NCI-H524 treated with DMSO at 0.1 percent for 48 hours (cell line): ENCODE results near the gene KPNA4.
"Not testable (repeated sequence)": the region's sequence is repeated elsewhere in the genome, so short reads cannot be mapped to it uniquely, and the experiment has no call there.

Experiments used
- DNase-seq: peaks from one replicate; lab custom pipeline; 2025; lab: John Stamatoyannopoulos, UW

KPNA4 gene

GRCh38 chr3:160490166-160490565 lies 75.2 kb downstream of the KPNA4 start:
- DNase-seq: no peak

- peak; percentile 43 for DNase-seq
Observed at GRCh38 chr3:160486459-160486869, 78.9 kb downstream of the KPNA4 start.

- DNase-seq: peak; percentile 14
Observed at GRCh38 chr3:160482796-160483195, 82.6 kb downstream of the KPNA4 start.

GRCh38 chr3:160481856-160482255 lies 83.5 kb downstream of the KPNA4 start:
- no peak for DNase-seq

GRCh38 chr3:160480931-160481330 lies 84.4 kb downstream of the KPNA4 start:
- DNase-seq: no peak

- DNase-seq: no peak
Observed at GRCh38 chr3:160479376-160479775, 86.0 kb downstream of the KPNA4 start.

GRCh38 chr3:160478338-160478737 lies 87.0 kb downstream of the KPNA4 start:
- no peak for DNase-seq

- no peak for DNase-seq
Observed at GRCh38 chr3:160477750-160478149, 87.6 kb downstream of the KPNA4 start.

- DNase-seq: no peak
Observed at GRCh38 chr3:160475884-160476283, 89.5 kb downstream of the KPNA4 start.

GRCh38 chr3:160475153-160475552 lies 90.2 kb downstream of the KPNA4 start:
- DNase-seq: no peak

GRCh38 chr3:160474416-160474838 lies 90.9 kb downstream of the KPNA4 start:
- no peak for DNase-seq

- no peak for DNase-seq
Observed at GRCh38 chr3:160473978-160474377, 91.4 kb downstream of the KPNA4 start.

- no peak for DNase-seq
Observed at GRCh38 chr3:160473221-160473620, 92.2 kb downstream of the KPNA4 start.

GRCh38 chr3:160472344-160472743 lies 93.0 kb downstream of the KPNA4 start:
- DNase-seq: no peak

- no peak for DNase-seq
Observed at GRCh38 chr3:160471892-160472291, 93.5 kb downstream of the KPNA4 start.

- no peak for DNase-seq
Observed at GRCh38 chr3:160470181-160470580, 95.2 kb downstream of the KPNA4 start.

- DNase-seq: no peak
Observed at GRCh38 chr3:160464971-160465370, 100.4 kb downstream of the KPNA4 start.

- DNase-seq: no peak
Observed at GRCh38 chr3:160464321-160464720, 101.0 kb downstream of the KPNA4 start.

- no peak for DNase-seq
Observed at GRCh38 chr3:160460033-160460432, 105.3 kb downstream of the KPNA4 start.

GRCh38 chr3:160459450-160459970 lies 105.9 kb downstream of the KPNA4 start:
- DNase-seq: no peak

GRCh38 chr3:160458151-160458550 lies 107.2 kb downstream of the KPNA4 start:
- DNase-seq: peak; percentile 81

- DNase-seq: no peak
Observed at GRCh38 chr3:160455846-160456245, 109.5 kb downstream of the KPNA4 start.

GRCh38 chr3:160454995-160455394 lies 110.4 kb downstream of the KPNA4 start:
- DNase-seq: peak; percentile 85

GRCh38 chr3:160452251-160452650 lies 113.1 kb downstream of the KPNA4 start:
- not testable (repeated sequence) for DNase-seq

- no peak for DNase-seq
Observed at GRCh38 chr3:160451602-160452001, 113.8 kb downstream of the KPNA4 start.
